GM20431 (cell line): ENCODE data around the gene SLC34A1.

Experiments used
- in situ Hi-C: fragments of 300-500 bp; cut with MseI, MboI; formaldehyde crosslinking; loops from one replicate; pipeline ENCODE4 v1.15.0; 2020; ENCODE audit warnings: low sequenced_read_pairs; ENCODE audit not compliant: unreplicated experiment

The SLC34A1 gene

DNA sequence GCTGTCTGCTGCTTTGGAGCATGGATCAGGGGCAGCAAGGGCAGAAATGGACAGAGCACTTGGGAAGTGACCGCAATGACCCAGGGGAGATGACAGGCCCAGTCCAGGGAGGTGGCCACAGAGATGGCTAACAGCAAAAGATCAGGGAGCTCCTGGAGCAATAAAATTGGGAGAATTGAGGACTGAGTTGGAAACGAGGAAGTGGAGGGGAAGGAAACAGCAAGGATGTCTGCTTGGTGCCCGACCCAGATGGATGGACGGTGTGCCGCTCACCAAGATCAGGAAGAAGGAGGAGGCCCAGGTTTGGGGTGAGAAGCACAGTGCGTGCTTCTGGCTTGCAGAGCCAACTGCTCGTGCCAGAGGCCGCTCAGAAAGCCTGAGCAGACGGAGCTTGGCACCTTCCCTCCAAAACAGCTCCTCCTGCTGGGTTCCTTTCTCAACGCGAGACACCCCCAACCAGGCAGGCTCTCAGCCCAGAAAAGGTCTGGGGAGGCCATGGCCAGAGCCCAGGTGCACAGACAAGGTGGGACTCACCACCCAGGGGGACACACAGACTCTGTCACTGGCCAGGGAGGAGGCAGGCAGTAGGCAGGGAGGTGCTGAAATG is 1.7 kb upstream of the SLC34A1 start:
- in situ Hi-C loops: no loop called here

GRCh38 chr5:177383181-177383580 is 1.1 kb upstream of the SLC34A1 start:
- in situ Hi-C loops: no loop called here

DNA sequence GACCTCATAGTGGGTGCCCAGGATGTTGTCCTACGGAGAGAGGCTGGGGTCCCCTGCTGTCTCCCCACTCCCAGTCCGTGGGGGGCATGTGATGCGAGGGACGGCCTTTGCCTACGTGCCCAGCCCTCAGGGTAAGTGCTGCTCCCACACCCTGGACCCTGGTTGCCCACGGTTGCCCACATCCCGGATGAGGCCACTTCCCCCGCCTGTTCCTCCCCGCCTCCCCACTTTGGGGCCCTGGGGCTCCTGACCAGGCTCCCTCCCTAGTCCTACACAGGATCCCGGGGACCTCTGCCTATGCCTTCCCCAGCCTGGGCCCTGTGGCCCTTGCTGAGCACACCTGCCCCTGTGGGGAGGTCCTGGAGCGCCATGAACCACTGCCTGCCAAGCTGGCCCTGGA is 1.5 kb downstream of the SLC34A1 start:
- in situ Hi-C loops: no loop called here

- in situ Hi-C loops: no loop called here
Measured at GRCh38 chr5:177386542-177386941, 2.3 kb downstream of the SLC34A1 start.

- in situ Hi-C loops: no loop called here
Measured at GRCh38 chr5:177387405-177387804, 3.2 kb downstream of the SLC34A1 start.

DNA sequence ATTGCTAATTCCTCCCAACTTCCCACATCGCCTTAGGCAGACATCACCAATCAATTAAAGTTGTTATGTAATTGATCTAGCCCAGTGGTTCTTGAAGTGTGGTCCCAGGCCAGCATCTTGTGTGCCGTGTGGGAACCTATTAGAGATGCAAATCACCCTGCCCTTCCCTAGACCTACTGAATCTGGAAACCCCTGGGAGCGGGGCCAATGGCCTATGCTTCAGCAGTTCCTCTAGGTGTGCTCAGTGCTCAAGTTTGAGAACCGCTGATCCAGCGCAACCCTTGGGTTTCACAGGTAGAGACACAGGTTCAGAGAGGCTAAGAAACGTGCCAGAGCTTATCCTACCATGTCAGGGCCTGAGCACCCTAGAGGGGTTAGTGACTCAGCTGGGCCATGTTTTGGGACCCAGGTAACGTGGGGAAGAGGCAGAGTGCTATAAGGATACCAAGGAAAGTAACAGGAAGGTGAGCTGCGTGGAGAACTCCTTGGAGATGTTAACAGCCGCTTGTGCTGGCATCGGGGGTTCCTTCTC is 4.4 kb downstream of the SLC34A1 start:
- in situ Hi-C loops: no loop called here

DNA sequence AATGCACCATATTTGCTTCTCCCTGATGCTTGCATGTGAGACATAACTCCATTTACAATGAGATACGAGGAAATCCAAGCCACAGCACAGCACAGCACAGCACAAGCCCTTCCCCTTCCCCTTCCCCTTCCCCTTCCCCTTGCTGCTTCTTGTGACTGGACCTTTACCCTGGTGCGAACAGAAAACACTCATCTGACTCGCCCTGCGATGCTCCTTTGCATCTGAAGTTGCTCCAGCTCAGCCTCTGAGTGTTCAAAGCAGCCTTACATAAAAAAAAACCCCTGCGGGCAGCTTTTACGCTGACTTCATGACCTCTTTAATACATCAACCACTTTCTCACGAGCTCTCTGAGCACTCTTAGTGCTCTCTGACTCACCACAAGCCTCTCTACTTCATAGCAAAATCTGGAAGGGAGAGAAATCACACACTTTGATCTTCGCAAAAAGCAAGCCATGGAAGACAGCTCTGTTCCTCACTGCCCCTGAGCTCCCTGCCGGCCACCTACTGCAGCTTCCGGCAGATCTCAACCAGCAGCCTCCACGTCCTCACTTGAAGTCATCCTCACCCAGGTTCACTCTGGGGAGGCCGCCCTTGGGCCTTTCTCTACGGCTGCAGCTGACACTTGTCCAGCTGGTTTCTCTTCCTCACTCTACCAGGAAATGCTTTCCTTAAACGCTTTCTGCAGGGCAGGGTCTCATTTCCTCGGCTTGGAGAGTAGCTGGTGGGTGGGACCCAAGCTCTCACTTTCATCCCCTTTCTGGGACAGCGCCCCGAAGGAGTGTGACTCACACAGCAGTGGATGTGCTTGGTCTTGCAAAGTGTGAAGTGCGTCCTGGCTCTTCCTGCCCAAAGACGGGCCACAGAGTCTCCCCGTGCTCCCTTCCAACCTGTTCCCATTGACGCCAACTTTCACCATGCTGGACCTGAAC is 5.3 kb downstream of the SLC34A1 start:
- in situ Hi-C loops: no loop called here

DNA sequence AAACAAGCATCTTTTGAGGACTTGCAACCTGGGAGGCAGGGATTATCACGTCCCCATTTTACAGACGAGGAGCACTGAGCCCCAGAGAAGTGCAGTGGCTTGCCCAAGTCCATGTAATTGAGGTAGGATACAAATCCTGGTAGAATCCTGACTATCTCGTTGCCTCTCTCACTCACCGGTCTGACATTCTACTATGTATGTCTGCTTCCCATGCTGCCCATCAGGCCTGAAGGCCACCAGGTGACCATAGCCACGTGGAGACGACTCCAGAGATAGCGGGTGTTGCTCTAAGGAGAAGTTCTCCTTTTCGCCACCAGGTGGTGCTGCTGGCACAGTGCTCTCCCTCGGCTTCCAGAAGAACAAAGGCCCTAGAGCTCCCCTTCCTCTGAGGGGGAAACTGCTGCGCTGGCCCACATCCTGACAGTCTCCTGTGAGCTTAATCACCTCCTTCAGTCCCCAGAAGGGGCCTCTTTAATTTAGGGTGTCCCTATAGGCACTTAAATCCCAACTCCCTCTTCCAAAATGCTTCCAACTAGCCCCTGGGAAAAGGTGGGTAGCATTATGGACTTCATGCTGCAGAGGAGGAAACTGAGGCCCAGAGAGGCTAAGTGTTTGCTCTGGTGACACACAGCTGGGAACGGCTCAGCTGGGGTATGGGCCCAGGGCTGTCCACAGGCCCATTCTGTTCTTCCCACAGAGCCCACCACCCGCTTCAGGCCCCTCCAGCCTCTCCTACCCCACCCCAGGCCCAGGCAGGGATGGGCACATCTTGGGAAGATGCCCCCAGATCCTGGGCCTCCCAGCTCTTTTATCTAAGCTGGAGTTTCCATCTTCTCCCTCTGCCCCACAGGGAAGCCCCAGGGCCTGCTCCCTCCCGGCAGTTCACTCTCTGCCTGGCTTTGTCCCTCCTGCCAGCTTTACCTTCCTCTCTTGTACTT is 6.4 kb downstream of the SLC34A1 start:
- in situ Hi-C loops: no loop called here

DNA sequence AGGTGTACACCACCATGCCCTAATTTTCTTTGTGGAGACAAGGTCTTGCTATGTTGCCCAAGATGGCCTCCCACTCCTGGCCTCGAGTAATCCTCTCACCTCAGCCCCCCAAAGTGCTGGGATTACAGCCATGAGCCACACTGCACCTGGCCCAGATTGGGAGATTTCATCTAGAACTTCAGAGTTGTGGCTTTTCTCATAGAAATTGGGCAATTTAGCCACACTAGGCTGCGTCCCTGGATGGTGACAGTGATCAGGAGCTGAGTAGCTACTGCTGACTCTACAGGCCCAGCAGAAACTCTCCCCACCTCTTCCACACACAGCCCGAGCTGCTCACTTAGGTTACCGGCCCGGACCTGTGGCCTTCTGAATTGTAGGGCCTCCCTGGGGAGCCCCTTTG is 8.5 kb downstream of the SLC34A1 start:
- in situ Hi-C loops: no loop called here

GRCh38 chr5:177393206-177393765 is 9.1 kb downstream of the SLC34A1 start:
- in situ Hi-C loops: no loop called here

DNA sequence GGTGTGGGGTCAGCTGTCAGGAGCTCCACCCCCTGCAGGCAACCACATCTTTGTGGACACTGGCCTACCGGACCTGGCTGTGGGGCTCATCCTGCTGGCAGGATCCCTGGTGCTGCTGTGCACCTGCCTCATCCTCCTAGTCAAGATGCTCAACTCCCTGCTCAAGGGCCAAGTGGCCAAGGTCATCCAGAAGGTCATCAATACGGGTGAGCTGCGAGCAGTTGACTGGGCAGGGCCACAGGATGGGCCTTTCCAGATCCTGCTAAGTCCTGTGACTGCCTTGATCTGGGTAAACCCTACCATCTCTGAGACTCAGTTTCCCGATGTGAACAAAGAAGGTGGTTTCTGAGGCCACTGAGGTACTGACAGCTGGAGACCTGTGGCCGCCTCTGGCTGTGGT is 9.8 kb downstream of the SLC34A1 start:
- in situ Hi-C loops: no loop called here

- in situ Hi-C loops: no loop called here
Measured at GRCh38 chr5:177396078-177396477, 11.8 kb downstream of the SLC34A1 start.

- in situ Hi-C loops: no loop called here
Measured at GRCh38 chr5:177396807-177397206, 12.6 kb downstream of the SLC34A1 start.

DNA sequence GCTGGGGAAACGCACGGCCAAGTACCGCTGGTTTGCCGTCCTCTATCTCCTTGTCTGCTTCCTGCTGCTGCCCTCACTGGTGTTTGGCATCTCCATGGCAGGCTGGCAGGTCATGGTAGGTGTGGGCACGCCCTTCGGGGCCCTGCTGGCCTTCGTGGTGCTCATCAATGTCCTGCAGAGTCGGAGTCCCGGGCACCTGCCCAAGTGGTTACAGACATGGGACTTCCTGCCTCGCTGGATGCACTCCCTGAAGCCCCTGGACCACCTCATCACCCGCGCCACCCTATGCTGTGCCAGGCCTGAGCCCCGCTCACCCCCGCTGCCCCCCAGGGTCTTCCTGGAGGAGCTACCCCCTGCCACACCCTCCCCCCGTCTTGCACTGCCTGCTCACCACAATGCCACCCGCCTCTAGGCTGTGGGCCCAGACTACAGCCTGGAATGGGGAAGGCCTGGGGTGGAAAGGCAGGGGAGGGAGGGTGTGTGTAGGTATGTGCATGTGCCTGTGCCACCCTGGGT is 13.7 kb downstream of the SLC34A1 start:
- in situ Hi-C loops: no loop called here

GRCh38 chr5:177399997-177400868 is 16.0 kb downstream of the SLC34A1 start, which contains the start of gene PFN3:
PFN3 (minus strand) TSS chr5:177400661; CDS start chr5:177400576, 85 bp downstream.
- in situ Hi-C loops: loop anchor here (10.0 kb wide), 1 partner anchor 55 kb away; no protein-coding TSS in a partner anchor

GRCh38 chr5:177402271-177403043 is 18.2 kb downstream of the SLC34A1 start:
- in situ Hi-C loops: loop anchor here (10.0 kb wide), 1 partner anchor 52 kb away; no protein-coding TSS in a partner anchor

- in situ Hi-C loops: loop anchor here (10.0 kb wide), 1 partner anchor 52 kb away; no protein-coding TSS in a partner anchor
Measured at GRCh38 chr5:177403102-177403791, 19.0 kb downstream of the SLC34A1 start.
